IMR-90 (cell line): ENCODE measurements around the gene SLC9A3.

Experiments
- CEBPB ChIP-seq: IDR thresholded peaks from 2 replicates; pipeline ENCODE4 v1.6.1; 2012; ENCODE audit warnings: low read depth, low read length, improper control_type of control experiment
- CTCF ChIP-seq: conservative IDR thresholded peaks from 2 replicates; pipeline ENCODE4 v1.5.1; 2012; ENCODE audit warnings: mild to moderate bottlenecking, low read depth, low read length, improper control_type of control experiment
- POLR2A ChIP-seq: IDR thresholded peaks from 2 replicates; pipeline ENCODE4 v1.6.1; 2012; ENCODE audit warnings: mild to moderate bottlenecking, low read depth, low read length
- SMC3 ChIP-seq: fragments of 150-350 bp; IDR thresholded peaks from 2 replicates; pipeline ENCODE4 v1.6.1; 2016; ENCODE audit warnings: low read depth, mild to moderate bottlenecking, antibody characterized with exemption, low read length, moderate library complexity

DNA sequence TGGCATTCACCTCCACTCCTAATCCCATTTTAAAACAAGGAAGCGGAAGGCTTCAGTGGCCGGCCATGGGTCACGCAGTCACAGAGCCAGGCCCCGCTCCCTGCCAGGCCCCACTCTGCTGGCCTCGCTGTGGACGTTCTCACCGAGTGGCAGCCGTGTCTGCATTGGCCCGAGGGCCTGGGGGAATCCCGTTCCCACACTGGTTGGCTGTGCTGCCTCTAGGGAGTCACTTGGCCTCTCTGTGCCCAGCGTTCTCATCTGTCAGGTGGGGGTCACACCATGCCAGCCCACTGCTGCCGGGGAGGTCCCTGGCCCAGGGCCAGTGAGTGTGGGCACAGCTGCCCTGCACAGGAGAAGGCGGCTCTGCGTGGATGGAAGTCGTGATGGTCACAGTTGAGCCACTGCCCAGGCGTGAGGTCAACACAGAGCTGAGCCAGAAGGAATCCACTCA is 13.4 kb upstream of the SLC9A3 start:
- TF ChIP-seq CTCF: no peak
- TF ChIP-seq POLR2A: no peak
- TF ChIP-seq SMC3: no peak
- no peak for TF ChIP-seq CEBPB
